NOMO-1 (cell line): Measurements from ENCODE around the gene ODAD4.

Source experiments
- DNase-seq, 2 experiments: peaks; one replicate each; lab custom pipeline; 2025; ENCODE audit not compliant: unreplicated experiment in 2 of 2; lab: John Stamatoyannopoulos, UW

The ODAD4 gene

GRCh38 chr17:41968676-41969075, 38.3 kb downstream of the ODAD4 start:
- DNase-seq, result no peak

- DNase-seq, result no peak
Measured at GRCh38 chr17:41970901-41971331, 40.5 kb downstream of the ODAD4 start.

- no peak for DNase-seq
Measured at GRCh38 chr17:41971721-41972523, 41.5 kb downstream of the ODAD4 start.

- no peak for DNase-seq
Measured at GRCh38 chr17:41972571-41973407, 42.4 kb downstream of the ODAD4 start.

GRCh38 chr17:41973408-41973811, 43.0 kb downstream of the ODAD4 start:
- DNase-seq, result no peak

- no peak for DNase-seq
Measured at GRCh38 chr17:41974031-41974430, 43.6 kb downstream of the ODAD4 start.

- no peak for DNase-seq
Measured at GRCh38 chr17:41974658-41975057, 44.2 kb downstream of the ODAD4 start.

- no peak for DNase-seq
Measured at GRCh38 chr17:41975099-41976083, 45.0 kb downstream of the ODAD4 start.

- DNase-seq, result no peak
Measured at GRCh38 chr17:41976142-41976768, 45.8 kb downstream of the ODAD4 start.

GRCh38 chr17:41977991-41978390, 47.6 kb downstream of the ODAD4 start:
- no peak for DNase-seq

- DNase-seq, result no peak
Measured at GRCh38 chr17:41982026-41982760, 51.8 kb downstream of the ODAD4 start.

- no peak for DNase-seq
Measured at GRCh38 chr17:41984454-41984853, 54.0 kb downstream of the ODAD4 start.

- no peak for DNase-seq
Measured at GRCh38 chr17:41985919-41986318, 55.5 kb downstream of the ODAD4 start.

GRCh38 chr17:41986634-41987033, 56.2 kb downstream of the ODAD4 start:
- no peak for DNase-seq

GRCh38 chr17:41987642-41988041, 57.2 kb downstream of the ODAD4 start:
- DNase-seq, result no peak

- no peak for DNase-seq
Measured at GRCh38 chr17:41988418-41988817, 58.0 kb downstream of the ODAD4 start.

- no peak for DNase-seq
Measured at GRCh38 chr17:41989702-41990419, 59.4 kb downstream of the ODAD4 start.

GRCh38 chr17:41992576-41992975, 62.2 kb downstream of the ODAD4 start:
- no peak for DNase-seq

- DNase-seq, result no peak
Measured at GRCh38 chr17:41996855-41997164, 66.4 kb downstream of the ODAD4 start.
